C4-2B (cell line): ENCODE data around the gene F5.

Source experiments
- H3K27ac ChIP-seq: fragments of 450-650 bp; 2 replicates; pipeline ENCODE4 v1.5.1; 2017
- CTCF ChIP-seq: fragments of 450-650 bp; conservative IDR thresholded peaks from 2 replicates; pipeline ENCODE4 v1.5.1; 2017; ENCODE audit warnings: mild to moderate bottlenecking
- ZFX ChIP-seq: fragments of 450-650 bp; IDR thresholded peaks from 2 replicates; pipeline ENCODE4 v1.6.1; 2017

F5 gene

GRCh38 chr1:169494343-169494742 is 91.9 kb downstream of the F5 start:
- no peak for TF ChIP-seq ZFX
- TF ChIP-seq CTCF = no peak
- no peak overlapping the region for H3K27ac ChIP-seq

GRCh38 chr1:169493251-169493650 is 93.0 kb downstream of the F5 start:
- H3K27ac ChIP-seq = no peak overlapping the region
- TF ChIP-seq ZFX (no peak), CTCF (no peak)

DNA sequence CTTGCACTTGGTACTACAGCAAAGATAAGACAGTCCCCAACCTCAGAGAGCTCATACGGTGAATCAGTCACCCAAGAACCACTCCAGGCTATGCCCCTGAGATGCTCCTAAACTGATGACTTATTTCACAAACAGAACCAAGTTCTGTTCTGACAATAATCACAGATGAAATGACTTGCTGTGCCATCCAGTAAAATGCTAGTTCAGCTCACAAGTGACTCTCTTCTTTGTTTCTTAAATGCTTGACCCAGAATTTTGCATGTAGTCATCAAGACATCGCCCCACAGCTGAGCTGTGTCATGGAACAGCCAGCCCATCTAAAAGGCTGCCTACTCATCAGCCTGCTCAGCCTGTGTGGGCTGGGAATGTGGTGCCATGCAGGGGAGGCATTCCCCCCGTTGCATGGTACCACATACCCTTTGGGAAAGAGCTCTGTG is 94.4 kb downstream of the F5 start:
- TF ChIP-seq ZFX (no peak), CTCF (no peak)
- H3K27ac ChIP-seq = no peak overlapping the region

- H3K27ac ChIP-seq = no peak overlapping the region
- no peak for TF ChIP-seq ZFX
- TF ChIP-seq CTCF = no peak
These were observed 98.1 kb downstream of the F5 start for GRCh38 chr1:169488157-169488556.

DNA sequence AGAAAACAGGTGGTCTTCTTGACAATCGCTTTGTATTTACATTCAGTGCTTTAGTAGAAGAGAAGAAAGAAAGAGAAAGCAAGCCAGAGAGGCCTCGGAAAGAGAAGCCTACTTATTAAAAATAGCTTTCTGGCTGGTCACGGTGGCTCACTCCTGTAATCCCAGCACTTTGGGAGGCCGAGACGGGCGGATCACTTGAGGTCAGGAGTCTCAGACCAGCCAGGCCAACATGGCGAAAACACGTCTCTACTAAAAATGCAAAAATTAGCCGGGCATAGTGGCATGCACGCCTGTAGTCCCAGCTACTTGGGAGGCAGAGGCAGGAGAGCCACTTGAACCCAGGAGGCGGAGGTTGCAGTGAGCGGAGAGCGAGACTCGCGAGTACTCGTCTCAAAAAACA is 98.7 kb downstream of the F5 start:
- no peak overlapping the region for H3K27ac ChIP-seq
- TF ChIP-seq CTCF = no peak

DNA sequence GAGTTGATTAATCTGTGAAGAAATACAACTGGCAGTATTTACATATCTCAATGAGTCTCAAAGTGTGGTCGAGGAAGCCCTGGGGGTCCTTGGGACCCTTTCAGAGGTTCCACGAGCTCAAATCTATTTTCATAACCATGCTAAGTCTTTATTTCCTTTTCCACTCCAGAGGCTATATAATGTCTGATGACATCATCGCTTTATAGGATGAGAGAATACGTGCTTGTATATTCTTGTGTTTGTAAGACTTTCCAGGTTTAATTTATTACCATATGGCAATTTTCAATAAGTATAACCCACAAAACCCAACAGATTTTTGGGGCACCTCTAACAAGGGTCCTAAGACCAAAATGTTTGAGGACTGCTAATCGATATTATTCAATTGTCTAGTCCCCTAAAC is 99.1 kb downstream of the F5 start:
- no peak overlapping the region for H3K27ac ChIP-seq
- TF ChIP-seq CTCF = no peak
- TF ChIP-seq ZFX = no peak

DNA sequence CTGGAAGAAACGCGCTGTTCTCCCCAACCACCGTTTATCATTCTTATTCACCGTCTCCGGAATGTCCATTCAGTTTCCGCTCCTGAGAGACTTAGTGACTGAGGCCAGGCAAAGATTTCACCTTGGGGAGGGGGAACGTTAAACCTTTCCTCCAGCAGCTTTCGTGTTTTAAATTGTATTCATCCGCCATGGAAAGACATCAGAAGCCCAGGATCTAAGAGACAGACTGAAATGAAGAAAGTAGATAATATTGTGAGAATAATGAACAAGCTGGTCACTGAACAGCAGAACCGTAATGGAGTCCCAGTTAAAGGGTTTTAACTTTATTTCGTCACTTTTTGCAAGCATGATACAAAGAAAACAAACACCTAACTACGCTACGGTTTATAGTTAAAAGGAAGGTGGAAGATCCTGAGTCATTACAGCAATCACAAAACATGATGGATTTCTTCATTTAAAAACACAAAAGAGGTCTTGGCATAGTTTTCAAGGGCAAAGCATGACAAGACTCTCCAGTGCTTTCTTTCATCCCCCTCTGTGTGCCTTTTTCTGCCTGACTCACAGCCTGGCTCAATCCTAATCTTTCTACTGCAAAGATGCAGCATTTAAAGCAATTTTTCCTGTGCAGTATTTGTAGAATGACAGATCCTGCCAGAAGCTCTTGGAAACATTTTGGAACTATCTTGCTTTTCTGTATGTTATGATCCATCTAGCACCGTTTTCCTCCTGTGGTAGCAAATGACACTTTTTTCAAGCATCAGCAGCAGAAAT is 99.8 kb downstream of the F5 start:
- no peak for TF ChIP-seq CTCF
- TF ChIP-seq ZFX = no peak
- peak overlapping the region; percentile 86 for H3K27ac ChIP-seq
